Fibroblast of the aortic adventitia (primary cell): ENCODE data around the gene MTMR4. TPM values are rescaled to one million over a fixed set of nuclear protein-coding genes. Genes with fewer than 3 reads are reported as not detected.
"Not testable (repeated sequence)": the region's sequence is repeated elsewhere in the genome, so short reads cannot be mapped to it uniquely, and the experiment has no call there.

Experiments used
- DNase-seq: peaks from one replicate; pipeline ENCODE4 v3.0.0-alpha.2; 2010; ENCODE audit warnings: low read depth
- H3K4me3 ChIP-seq: 2 replicates; pipeline ENCODE4 v1.5.1; 2011; ENCODE audit warnings: low read depth, mild to moderate bottlenecking, control low read depth, low read length, moderate library complexity
- CTCF ChIP-seq: IDR thresholded peaks from 2 replicates; pipeline ENCODE4 v1.5.1; 2011; ENCODE audit warnings: mild to moderate bottlenecking, low read length, control low read depth, inconsistent platforms; ENCODE audit not compliant: insufficient read depth
- total RNA-seq: library from RNA; depleted of rRNA; stranded (reverse); fragments of >200 nt; gene quantifications from 2 replicates; pipeline ENCODE4 v1.2.3, GENCODE V29; 2012; ENCODE audit warnings: low replicate concordance

MTMR4 gene
- total RNA-seq, 1 donor, result 49.8 TPM

DNA sequence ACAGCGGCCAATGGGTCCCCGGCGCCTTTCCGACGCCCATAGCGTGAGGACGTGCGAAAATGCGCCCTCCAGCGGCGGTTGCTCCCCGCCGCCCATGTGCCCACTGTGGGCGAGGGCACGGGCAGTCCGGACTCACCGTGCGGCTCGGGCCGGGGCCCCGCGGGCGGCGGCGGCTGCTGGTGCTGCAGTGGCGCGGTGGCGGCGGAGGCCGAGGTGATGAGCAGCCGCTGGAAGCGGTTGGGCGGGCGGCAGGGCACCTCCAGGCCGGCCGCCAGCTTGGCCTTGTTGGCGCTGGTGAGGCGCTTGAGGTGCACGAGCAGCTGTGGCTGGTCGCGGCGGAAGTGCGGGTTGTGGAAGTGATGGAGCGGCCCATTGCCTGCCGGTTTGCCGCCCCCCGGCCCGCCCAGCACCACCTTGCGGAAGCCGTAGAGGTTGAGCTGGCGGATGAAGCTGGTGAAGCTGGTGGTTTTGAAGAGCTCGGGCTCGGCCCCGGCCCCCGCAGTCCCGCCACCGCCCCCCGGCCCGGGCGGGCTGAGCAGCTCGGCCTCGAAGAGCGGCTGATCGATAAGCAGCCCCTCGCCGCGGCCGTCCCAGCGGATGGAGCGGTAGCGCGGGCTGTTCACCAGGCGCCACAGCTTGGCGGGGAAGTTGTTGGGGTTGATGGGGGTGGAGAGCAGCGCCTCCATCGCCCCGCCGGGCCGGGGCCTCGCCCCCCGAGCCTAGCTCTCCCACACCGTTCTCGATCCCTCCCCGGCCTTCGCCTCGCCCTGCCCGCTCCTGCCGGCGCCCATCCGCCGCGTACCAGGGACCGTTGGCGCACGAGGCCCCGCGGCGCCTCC lies 26.6 kb downstream of the MTMR4 start, which contains the start of gene HSF5:
Gene HSF5 (minus strand): TSS at position 820 of the 839 bp plus-strand sequence. CDS start 134 bp downstream, at position 686.
- no peak for TF ChIP-seq CTCF
- no peak within 1 kb of the TSS for H3K4me3 ChIP-seq
- DNase-seq, result no peak

DNA sequence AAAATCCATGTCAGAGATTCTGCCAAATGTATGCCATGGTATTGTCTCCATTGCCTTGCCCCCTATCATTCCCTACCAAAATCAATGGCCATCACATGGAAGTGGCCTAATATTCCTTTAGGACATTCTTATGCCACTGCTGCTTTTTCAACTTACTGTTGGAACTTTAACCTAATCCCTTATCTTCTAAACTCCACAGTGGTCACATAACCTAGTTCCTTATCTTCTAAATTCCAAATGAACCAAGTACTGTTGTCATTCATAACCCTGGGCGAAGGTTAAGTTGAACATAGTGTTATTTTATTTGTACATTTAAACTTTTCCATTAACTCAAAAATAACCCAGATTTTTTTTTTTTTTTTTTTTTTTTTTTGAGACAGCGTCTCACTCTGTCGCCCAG lies 29.8 kb downstream of the MTMR4 start:
- no peak for DNase-seq
- TF ChIP-seq CTCF, result no peak

GRCh38 chr17:58481798-58482197 lies 32.6 kb downstream of the MTMR4 start:
- H3K4me3 ChIP-seq, DNase-seq: not testable (repeated sequence)

More for the DNA sequence above, 29.8 kb downstream of the MTMR4 start:
- H3K4me3 ChIP-seq, result no peak overlapping the region

- no peak for TF ChIP-seq CTCF
- no peak overlapping the region for H3K4me3 ChIP-seq
- no peak for DNase-seq
Measured at GRCh38 chr17:58480090-58480489, 34.3 kb downstream of the MTMR4 start.

- DNase-seq, result no peak
- no peak for TF ChIP-seq CTCF
- H3K4me3 ChIP-seq, result no peak overlapping the region
Measured at GRCh38 chr17:58476812-58477211, 37.6 kb downstream of the MTMR4 start.

DNA sequence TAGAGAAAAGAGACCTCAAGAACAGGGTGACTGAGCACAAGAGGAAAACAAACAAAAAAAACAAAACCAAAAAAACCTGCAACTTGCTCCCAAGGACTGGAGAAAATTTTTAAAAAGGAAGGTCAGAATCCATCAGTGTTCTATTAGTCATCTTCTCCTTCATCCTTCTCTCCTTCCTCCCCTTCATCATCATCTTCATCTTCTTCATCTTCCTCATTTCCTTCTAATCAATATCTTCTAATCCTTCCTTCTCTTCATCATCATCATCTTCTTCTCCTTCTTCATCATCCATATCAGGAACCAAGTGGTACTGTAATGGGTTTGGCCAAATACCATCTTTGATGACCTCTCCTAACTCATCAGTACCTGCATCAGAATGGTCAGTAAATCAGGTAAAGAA lies 38.5 kb downstream of the MTMR4 start:
- DNase-seq, result no peak
- TF ChIP-seq CTCF, result no peak
- H3K4me3 ChIP-seq, result no peak overlapping the region

- no peak for TF ChIP-seq CTCF
- no peak for DNase-seq
- H3K4me3 ChIP-seq, result no peak overlapping the region
Measured at GRCh38 chr17:58470356-58470755, 44.1 kb downstream of the MTMR4 start.
